Psoas muscle (tissue), 8 donors: Measurements from ENCODE around the gene ZSWIM2. TPM values are rescaled to one million over a fixed set of nuclear protein-coding genes. Genes with fewer than 3 reads are reported as not detected.
A peak's percentile ranks its signal among the peaks of the same experiment; 100 is the strongest.

Experiments
- ATAC-seq, 4 donors: fragments of 200-7000 bp; cut with Tn5 transposase; one replicate each; pipeline ENCODE4 v1.9.1; 2020; ENCODE audit warnings: moderate library complexity in 3 of 4, mild to moderate bottlenecking in 2 of 4
- DNase-seq, 2 donors: peaks; one replicate each; pipeline ENCODE4 v3.0.0-alpha.2; 2020
- H3K27ac ChIP-seq: fragments of 200-600 bp; one replicate; pipeline ENCODE4 v1.8.0; 2022
- H3K27me3 ChIP-seq, 3 donors: fragments of 200-600 bp in 1 of 3; one replicate each; pipeline versions ENCODE4 v1.6.1 to v1.8.0; 2013 to 2022; ENCODE audit warnings: low read length in 2 of 3, mild to moderate bottlenecking in 2 of 3, moderate library complexity in 1 of 3; ENCODE audit not compliant: insufficient read depth in 3 of 3
- H3K36me3 ChIP-seq, 2 donors: fragments of 200-600 bp in 1 of 2; one replicate each; pipeline versions ENCODE4 v1.6.1 to v1.8.0; 2013 to 2022; ENCODE audit warnings: low read depth in 1 of 2, mild to moderate bottlenecking in 1 of 2, moderate library complexity in 1 of 2; ENCODE audit not compliant: insufficient read depth in 1 of 2
- H3K4me1 ChIP-seq: fragments of 200-600 bp; one replicate; pipeline ENCODE4 v1.8.0; 2022
- H3K4me3 ChIP-seq: fragments of 200-600 bp; one replicate; pipeline ENCODE4 v1.8.0; 2022; ENCODE audit warnings: mild to moderate bottlenecking
- H3K9me3 ChIP-seq: fragments of 200-600 bp; one replicate; pipeline ENCODE4 v1.8.0; 2022
- CTCF ChIP-seq: fragments of 200-600 bp; IDR thresholded peaks from one replicate; pipeline ENCODE4 v1.8.0; 2022; ENCODE audit warnings: antibody characterized with exemption
- WGBS, 3 donors: extraction: QIAGEN DNeasy Blood & Tissue Kit; methylation state at CpG; one replicate each; pipeline versions ENCODE4 v1.1.6 to v1.1.7; 2013; 5-methylcytosine and 5-hydroxymethylcytosine counted together
- intact Hi-C, 2 donors: fragments of 100-400 bp; cut with DNase I; formaldehyde crosslinking; loops; one replicate each; pipeline versions ENCODE4 v1.11.0 to v1.14.2; 2022
- polyA plus RNA-seq, 3 donors: library from polyadenylated mRNA; stranded (reverse); fragments of 200-250 nt; gene quantifications; one replicate each; pipeline ENCODE4 v1.2.3, GENCODE V29; 2013
- total RNA-seq, 4 donors: library from RNA; stranded (reverse); fragmentation: NEBNext Ultra II Directional in 2 of 4; extraction: Animal tissue kit (Norgen Biotek cat#: 25700) in 2 of 4; gene quantifications; one replicate each; pipeline versions ENCODE4 v1.2.1 to v1.2.4, GENCODE V29; 2021 to 2023
- donor health status: healthy with polysubstance abuse.
- donor health status: DM: no; HTN: no; CAD: no; lungs with moderate emphysema.
- donor health status: Bipolar disorder and iron deficiency.
- donor health status: healthy.
- donor health status: DM: yes; HTN: yes; CAD: no.
- donor health status: DM: no; HTN: no; CAD: no.
- donor health status: DM: no; HTN: no; CAD: no.
- donor health status: DM: yes; HTN: yes; CAD: no.

The ZSWIM2 gene
- total and polyA plus RNA-seq, 7 donors, result not detected

- no peak for TF ChIP-seq CTCF
- Histone ChIP-seq H3K9me3 (no peaks in the 10 kb centered on the region), H3K27me3 (no peaks in the 10 kb centered on the region), H3K36me3 (no peaks in the 10 kb centered on the region), H3K4me1 (no peaks in the 10 kb centered on the region), H3K4me3 (no peak overlapping the region), H3K27ac (no peak overlapping the region)
- intact Hi-C loops, result no loop called here
- no peak for ATAC-seq
- DNase-seq, result no peak
- 65 to 73% (median 69%) methylated on average over 2 of the region's 2 CpGs for WGBS, 3 donors
Observed at GRCh38 chr2:186871881-186872280, 22.9 kb upstream of the ZSWIM2 start.

GRCh38 chr2:186868344-186868743 lies 19.4 kb upstream of the ZSWIM2 start:
- intact Hi-C loops, result no loop called here
- no peak for TF ChIP-seq CTCF
- no peak for DNase-seq
- H3K27ac ChIP-seq, result no peak overlapping the region
- H3K36me3 ChIP-seq, result no peaks in the 10 kb centered on the region
- ATAC-seq, result no peak
- 12 to 14% (median 12%) methylated on average over 1 of the region's 1 CpG for WGBS, 3 donors
- no peaks in the 10 kb centered on the region for H3K9me3 ChIP-seq
- H3K4me3 ChIP-seq, result no peak overlapping the region
- H3K4me1 ChIP-seq, result no peaks in the 10 kb centered on the region
- H3K27me3 ChIP-seq, result no peaks in the 10 kb centered on the region

- 3 to 10% (median 8%) methylated on average over 2 of the region's 2 CpGs for WGBS, 3 donors
- no peaks in the 10 kb centered on the region for H3K4me1 ChIP-seq
- no peaks in the 10 kb centered on the region for H3K36me3 ChIP-seq
- H3K9me3 ChIP-seq, result no peaks in the 10 kb centered on the region
- DNase-seq (no peak), ATAC-seq (peak in 1 of 4 donors; percentile 61)
- intact Hi-C loops, result loop anchor here (2.0 to 5.0 kb wide), 2 partner anchors 589 to 592 kb away; no protein-coding TSS in a partner anchor
- H3K27ac ChIP-seq, result no peak overlapping the region
- H3K27me3 ChIP-seq, result no peaks in the 10 kb centered on the region
- H3K4me3 ChIP-seq, result no peak overlapping the region
- peak; percentile 63 for TF ChIP-seq CTCF
Observed at GRCh38 chr2:186862869-186863709, 14.1 kb upstream of the ZSWIM2 start.

GRCh38 chr2:186855216-186855615 lies 6.2 kb upstream of the ZSWIM2 start:
- Histone ChIP-seq H3K27ac (no peak overlapping the region), H3K4me3 (no peak overlapping the region), H3K36me3 (no peaks in the 10 kb centered on the region), H3K9me3 (peaks cover 8% of the 10 kb centered on the region), H3K27me3 (no peaks in the 10 kb centered on the region), H3K4me1 (no peaks in the 10 kb centered on the region)
- ATAC-seq, result no peak
- intact Hi-C loops, result no loop called here
- DNase-seq, result no peak
- 87 to 93% (median 88%) methylated on average over 5 of the region's 5 CpGs for WGBS, 3 donors
- no peak for TF ChIP-seq CTCF

GRCh38 chr2:186853951-186854350 lies 5.0 kb upstream of the ZSWIM2 start:
- H3K4me3 ChIP-seq, result no peak overlapping the region
- DNase-seq, result no peak
- intact Hi-C loops, result no loop called here
- ATAC-seq, result no peak
- no peak overlapping the region for H3K27ac ChIP-seq
- H3K36me3 ChIP-seq, result no peaks in the 10 kb centered on the region
- H3K9me3 ChIP-seq, result peaks cover 8% of the 10 kb centered on the region
- no peaks in the 10 kb centered on the region for H3K27me3 ChIP-seq
- no peaks in the 10 kb centered on the region for H3K4me1 ChIP-seq
- no peak for TF ChIP-seq CTCF
